Keratinocyte (primary cell): ENCODE measurements around the gene ST8SIA2. TPM values are rescaled to one million over a fixed set of nuclear protein-coding genes. Genes with fewer than 3 reads are reported as not detected.

ENCODE experiments used
- DNase-seq: peaks from one replicate; pipeline ENCODE4 v3.0.0-alpha.2; 2011; ENCODE audit warnings: low read depth, missing footprints, low spot score
- FAIRE-seq: peaks from 2 replicates; lab custom pipeline; 2011; peaks lifted over from hg19 to GRCh38; lab: Jason Lieb, UNC
- H2AFZ ChIP-seq: 2 replicates; pipeline ENCODE4 v1.6.0; 2012; ENCODE audit warnings: low read length, control low read depth, inconsistent platforms; ENCODE audit not compliant: control insufficient read depth
- H3K27ac ChIP-seq: 2 replicates; pipeline ENCODE4 v1.5.1; 2011; ENCODE audit warnings: low read length; ENCODE audit not compliant: control insufficient read depth, insufficient read depth
- H3K27me3 ChIP-seq: 3 replicates; pipeline ENCODE4 v1.6.0; 2011; ENCODE audit warnings: low read length; ENCODE audit not compliant: control insufficient read depth, insufficient read depth; ENCODE audit errors: extremely low read depth
- H3K36me3 ChIP-seq, 2 experiments: 2 replicates in 1 of 2; 3 replicates in 1 of 2; pipeline ENCODE4 v1.5.1; 2011; ENCODE audit warnings: low read length in 2 of 2, mild to moderate bottlenecking in 1 of 2; ENCODE audit not compliant: control insufficient read depth in 2 of 2, insufficient read depth in 2 of 2; ENCODE audit errors: extremely low read depth in 1 of 2
- H3K4me1 ChIP-seq: 3 replicates; pipeline ENCODE4 v1.5.1; 2011; ENCODE audit warnings: low read length; ENCODE audit not compliant: control insufficient read depth, insufficient read depth; ENCODE audit errors: extremely low read depth
- H3K4me2 ChIP-seq: 3 replicates; pipeline ENCODE4 v1.6.0; 2011; ENCODE audit warnings: low read depth, low read length; ENCODE audit not compliant: control insufficient read depth, insufficient read depth; ENCODE audit errors: extremely low read depth
- H3K4me3 ChIP-seq, 3 experiments: fragments of 200-600 bp in 1 of 3; sonication (generic) in 1 of 3; 2 replicates in 2 of 3; 3 replicates in 1 of 3; pipeline ENCODE4 v1.5.1; 2011 to 2016; ENCODE audit warnings: low read length in 3 of 3, mild to moderate bottlenecking in 3 of 3, control low read depth in 2 of 3, inconsistent platforms in 1 of 3, low read depth in 1 of 3, mixed read lengths in 1 of 3, mixed run types in 1 of 3, moderate library complexity in 1 of 3; ENCODE audit not compliant: control insufficient read depth in 2 of 3, insufficient read depth in 2 of 3; ENCODE audit errors: extremely low read depth in 1 of 3
- H3K79me2 ChIP-seq: 2 replicates; pipeline ENCODE4 v1.6.0; 2012; ENCODE audit warnings: low read length; ENCODE audit not compliant: control insufficient read depth, insufficient read depth
- H3K9ac ChIP-seq: 3 replicates; pipeline ENCODE4 v1.6.0; 2011; ENCODE audit warnings: low read length; ENCODE audit not compliant: control insufficient read depth, insufficient read depth; ENCODE audit errors: extremely low read depth
- H3K9me1 ChIP-seq: 3 replicates; pipeline ENCODE4 v1.6.0; 2011; ENCODE audit warnings: low read length; ENCODE audit not compliant: control insufficient read depth, insufficient read depth; ENCODE audit errors: extremely low read depth
- H3K9me3 ChIP-seq: 2 replicates; pipeline ENCODE4 v1.5.1; 2012; ENCODE audit warnings: low read depth, low read length; ENCODE audit not compliant: control insufficient read depth
- H4K20me1 ChIP-seq: 3 replicates; pipeline ENCODE4 v1.6.0; 2011; ENCODE audit warnings: low read length; ENCODE audit not compliant: control insufficient read depth, insufficient read depth; ENCODE audit errors: extremely low read depth
- EZH2 ChIP-seq: IDR thresholded peaks from one replicate; pipeline ENCODE4 v1.6.1; 2012; ENCODE audit warnings: inconsistent platforms, mild to moderate bottlenecking, low read length, moderate library complexity
- dilution Hi-C: fragments of 300-500 bp; cut with MboI; formaldehyde crosslinking; loops from one replicate; pipeline ENCODE4 v1.7.0; 2020; ENCODE audit warnings: low sequenced_read_pairs; ENCODE audit not compliant: extremely low pct_ligation_motif_present
- polyA plus RNA-seq, 5 experiments: library from polyadenylated mRNA; depleted of rRNA in 3 of 5; stranded (reverse) in 3 of 5; stranded (forward) in 1 of 5; unstranded in 1 of 5; fragments of >200 nt; gene quantifications; 1 replicate in 1 of 5; 2 replicates in 3 of 5; 3 replicates in 1 of 5; pipeline versions ENCODE4 v1.2.1 to v1.2.3, GENCODE V29; 2011 to 2012; ENCODE audit warnings: missing spikeins in 2 of 5, low read depth in 1 of 5, low replicate concordance in 1 of 5
- TF ChIP-seq, protein P1 (sequence below), 3 experiments: IDR thresholded peaks in 1 of 3; conservative IDR thresholded peaks in 1 of 3; optimal IDR thresholded peaks in 1 of 3; 2 replicates in 2 of 3; 3 replicates in 1 of 3; pipeline versions ENCODE3 to v1.5.1; 2011; ENCODE audit warnings: low read length in 3 of 3, mild to moderate bottlenecking in 3 of 3, moderate library complexity in 2 of 3, control low read depth in 1 of 3, inconsistent platforms in 1 of 3; ENCODE audit not compliant: insufficient read depth in 2 of 3; ENCODE audit errors: extremely low read depth in 1 of 3

ST8SIA2 gene
- polyA plus RNA-seq, 1 donor (not counting 4 experiments of a cell fraction or from before 2014, with no cell fraction given): 0.22 TPM

DNA sequence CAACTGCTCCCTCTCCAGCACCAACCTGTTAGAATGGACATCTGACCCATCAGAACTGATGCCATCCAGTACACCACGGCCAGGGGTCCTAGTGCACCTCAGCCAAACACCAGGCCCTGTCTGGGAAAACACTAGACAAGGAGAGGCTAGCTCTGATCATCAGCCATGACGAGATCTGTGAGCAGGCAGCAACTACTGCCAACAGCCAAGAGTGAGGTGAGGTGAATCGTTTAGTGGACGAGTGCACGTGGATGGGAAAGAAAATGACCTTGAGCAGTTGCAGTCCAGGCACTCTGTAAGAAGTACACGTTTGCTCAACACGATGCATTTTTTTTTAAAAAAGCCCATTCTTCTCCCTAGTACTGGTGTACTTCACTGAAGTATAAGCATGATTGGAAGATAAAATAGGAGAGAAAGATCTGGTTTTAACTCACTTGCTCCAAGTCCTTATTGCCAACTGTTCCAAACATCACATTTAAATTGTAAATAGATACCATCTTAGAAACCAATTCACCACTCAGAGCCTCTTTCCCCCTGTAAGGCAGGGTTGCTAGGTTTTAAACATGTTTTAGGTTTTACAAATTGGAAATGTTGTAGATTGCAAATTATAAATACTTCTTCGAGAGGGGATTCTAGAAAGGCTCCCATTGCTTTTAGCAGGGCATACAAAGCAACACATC is 5.7 kb downstream of the ST8SIA2 start:
- TF ChIP-seq, protein P1, sequence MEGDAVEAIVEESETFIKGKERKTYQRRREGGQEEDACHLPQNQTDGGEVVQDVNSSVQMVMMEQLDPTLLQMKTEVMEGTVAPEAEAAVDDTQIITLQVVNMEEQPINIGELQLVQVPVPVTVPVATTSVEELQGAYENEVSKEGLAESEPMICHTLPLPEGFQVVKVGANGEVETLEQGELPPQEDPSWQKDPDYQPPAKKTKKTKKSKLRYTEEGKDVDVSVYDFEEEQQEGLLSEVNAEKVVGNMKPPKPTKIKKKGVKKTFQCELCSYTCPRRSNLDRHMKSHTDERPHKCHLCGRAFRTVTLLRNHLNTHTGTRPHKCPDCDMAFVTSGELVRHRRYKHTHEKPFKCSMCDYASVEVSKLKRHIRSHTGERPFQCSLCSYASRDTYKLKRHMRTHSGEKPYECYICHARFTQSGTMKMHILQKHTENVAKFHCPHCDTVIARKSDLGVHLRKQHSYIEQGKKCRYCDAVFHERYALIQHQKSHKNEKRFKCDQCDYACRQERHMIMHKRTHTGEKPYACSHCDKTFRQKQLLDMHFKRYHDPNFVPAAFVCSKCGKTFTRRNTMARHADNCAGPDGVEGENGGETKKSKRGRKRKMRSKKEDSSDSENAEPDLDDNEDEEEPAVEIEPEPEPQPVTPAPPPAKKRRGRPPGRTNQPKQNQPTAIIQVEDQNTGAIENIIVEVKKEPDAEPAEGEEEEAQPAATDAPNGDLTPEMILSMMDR (optimal IDR thresholded peaks at IDR 0.05 in 1 of 3, IDR thresholded peaks at IDR 0.05 in 1 of 3, conservative IDR thresholded peaks at IDR 0.05 in 1 of 3; ENCODE audit: extremely low read depth in 1 of 3, insufficient read depth in 2 of 3, low read length in 3 of 3): no peak
- TF ChIP-seq EZH2: no peak

DNA sequence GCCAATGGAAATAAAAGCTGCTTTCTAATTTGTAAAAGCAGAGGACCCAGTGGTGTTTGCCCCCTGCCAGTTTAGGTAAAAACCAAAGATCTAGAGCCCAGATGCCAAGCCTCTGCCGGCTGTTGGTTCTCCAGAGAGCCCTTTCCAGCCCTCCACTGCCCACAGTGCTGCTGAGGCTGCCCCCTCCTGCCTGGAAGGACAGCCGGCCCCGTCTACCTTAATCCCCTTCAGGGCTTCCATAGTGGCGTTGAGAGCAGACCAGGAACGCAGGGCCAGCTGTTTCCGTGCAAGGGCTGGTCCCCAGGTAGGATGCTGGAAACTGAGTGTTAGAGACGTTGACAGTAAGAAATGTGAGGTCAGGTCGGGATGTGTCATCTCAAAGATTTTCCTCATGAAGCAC is 6.9 kb downstream of the ST8SIA2 start:
- TF ChIP-seq, protein P1 (optimal IDR thresholded peaks at IDR 0.05 in 1 of 3, IDR thresholded peaks at IDR 0.05 in 1 of 3, conservative IDR thresholded peaks at IDR 0.05 in 1 of 3; ENCODE audit: extremely low read depth in 1 of 3, insufficient read depth in 2 of 3, low read length in 3 of 3): no peak
- no peak for TF ChIP-seq EZH2
- no peaks in the 10 kb centered on the region for H4K20me1 ChIP-seq
- no peaks in the 10 kb centered on the region for H3K9me1 ChIP-seq
- peaks cover 14% of the 10 kb centered on the region for H3K27me3 ChIP-seq
- H3K4me2 ChIP-seq: no peak overlapping the region
- no peak overlapping the region for H3K4me3 ChIP-seq
- no peaks in the 10 kb centered on the region for H3K36me3 ChIP-seq
- H2AFZ ChIP-seq: no peak overlapping the region
- H3K27ac ChIP-seq: no peak overlapping the region
- no peak for DNase-seq
- no peaks in the 10 kb centered on the region for H3K79me2 ChIP-seq
- no peak overlapping the region for H3K9ac ChIP-seq
- dilution Hi-C loops: no loop called here
- FAIRE-seq: no peak
- no peaks in the 10 kb centered on the region for H3K4me1 ChIP-seq
- H3K9me3 ChIP-seq: no peaks in the 10 kb centered on the region

More for the DNA sequence above, 5.7 kb downstream of the ST8SIA2 start:
- H3K4me3 ChIP-seq: no peak overlapping the region
- H3K79me2 ChIP-seq: no peaks in the 10 kb centered on the region
- no peak overlapping the region for H3K9ac ChIP-seq
- no peaks in the 10 kb centered on the region for H3K36me3 ChIP-seq
- H3K4me1 ChIP-seq: no peaks in the 10 kb centered on the region
- dilution Hi-C loops: no loop called here
- FAIRE-seq: no peak
- H3K4me2 ChIP-seq: no peak overlapping the region
- no peak overlapping the region for H3K27ac ChIP-seq
- DNase-seq: no peak
- peaks cover 25% of the 10 kb centered on the region for H3K27me3 ChIP-seq
- no peaks in the 10 kb centered on the region for H3K9me3 ChIP-seq
- H2AFZ ChIP-seq: no peak overlapping the region
- H4K20me1 ChIP-seq: no peaks in the 10 kb centered on the region
- H3K9me1 ChIP-seq: no peaks in the 10 kb centered on the region
